ENCODE results near the gene KCNAB1. TPM values are rescaled to one million over a fixed set of nuclear protein-coding genes. Genes with fewer than 3 reads are reported as not detected.

KCNAB1 gene
- total and polyA plus RNA-seq, 2 donors (not counting 1 experiment from before 2014, with no cell fraction given) = 0.03 to 0.33 TPM

DNA sequence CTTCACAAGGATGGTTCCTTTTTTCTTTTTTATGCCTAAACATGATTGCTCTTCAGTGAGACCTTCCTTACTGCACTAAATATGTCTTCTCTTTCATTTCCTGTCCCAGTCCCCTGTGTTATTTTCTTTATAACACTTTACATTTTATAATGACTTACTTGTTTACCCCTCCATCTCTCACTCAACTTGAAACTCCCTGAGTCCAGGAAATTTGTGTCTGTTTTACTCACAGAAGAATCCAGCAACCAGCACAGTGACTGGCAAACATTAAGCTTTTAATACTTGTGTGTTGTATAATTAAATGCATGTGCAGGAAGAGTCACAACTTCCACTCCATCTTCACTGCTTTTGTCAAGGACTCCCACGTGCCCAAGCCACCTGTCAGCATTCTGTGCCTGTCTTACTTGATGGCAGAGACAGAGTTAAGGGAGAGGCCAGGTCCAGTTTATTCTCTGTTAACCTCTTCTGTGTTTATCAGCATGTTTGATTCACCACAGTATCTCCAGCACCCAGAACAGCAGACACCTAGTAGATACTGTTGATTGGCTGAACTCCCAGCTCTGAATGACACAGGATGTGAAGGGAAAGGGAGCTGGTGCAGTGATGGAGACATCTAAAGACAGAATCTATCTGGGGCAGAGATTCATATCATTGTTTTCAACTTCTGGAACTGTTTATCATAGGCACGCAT is 391.8 kb downstream of the KCNAB1 start:
- Histone ChIP-seq H3K4me2 (ENCODE audit: extremely low read depth, insufficient read depth, low read length) (no peak overlapping the region), H2AFZ (ENCODE audit: low read length) (no peak overlapping the region), H3K4me3 (replicated peaks in 1 of 4; ENCODE audit: control extremely low read depth in 1 of 4, insufficient read depth in 1 of 4, low read depth in 3 of 4, low read length in 4 of 4) (no peak overlapping the region), H3K4me1 (ENCODE audit: control insufficient read depth, extremely low read depth, insufficient read depth, low read length) (no peaks in the 10 kb centered on the region), H4K20me1 (ENCODE audit: control insufficient read depth, extremely low read depth, insufficient read depth, low read length) (no peaks in the 10 kb centered on the region), H3K79me2 (ENCODE audit: control insufficient read depth, insufficient read depth, low read length) (no peaks in the 10 kb centered on the region), H3K27me3 (ENCODE audit: control insufficient read depth, insufficient read depth, low read length) (no peaks in the 10 kb centered on the region), H3K27ac (ENCODE audit: insufficient read depth, low read length) (no peak overlapping the region), H3K9me3 (ENCODE audit: control insufficient read depth, insufficient read depth, low read depth, low read length) (no peaks in the 10 kb centered on the region), H3K36me3 (ENCODE audit: control insufficient read depth, insufficient read depth, low read length) (no peaks in the 10 kb centered on the region), H3K9ac (ENCODE audit: insufficient read depth, low read length) (no peak overlapping the region)
- DNase-seq (ENCODE audit: low read depth in 2 of 2) = no peak
- TF ChIP-seq, protein P1, sequence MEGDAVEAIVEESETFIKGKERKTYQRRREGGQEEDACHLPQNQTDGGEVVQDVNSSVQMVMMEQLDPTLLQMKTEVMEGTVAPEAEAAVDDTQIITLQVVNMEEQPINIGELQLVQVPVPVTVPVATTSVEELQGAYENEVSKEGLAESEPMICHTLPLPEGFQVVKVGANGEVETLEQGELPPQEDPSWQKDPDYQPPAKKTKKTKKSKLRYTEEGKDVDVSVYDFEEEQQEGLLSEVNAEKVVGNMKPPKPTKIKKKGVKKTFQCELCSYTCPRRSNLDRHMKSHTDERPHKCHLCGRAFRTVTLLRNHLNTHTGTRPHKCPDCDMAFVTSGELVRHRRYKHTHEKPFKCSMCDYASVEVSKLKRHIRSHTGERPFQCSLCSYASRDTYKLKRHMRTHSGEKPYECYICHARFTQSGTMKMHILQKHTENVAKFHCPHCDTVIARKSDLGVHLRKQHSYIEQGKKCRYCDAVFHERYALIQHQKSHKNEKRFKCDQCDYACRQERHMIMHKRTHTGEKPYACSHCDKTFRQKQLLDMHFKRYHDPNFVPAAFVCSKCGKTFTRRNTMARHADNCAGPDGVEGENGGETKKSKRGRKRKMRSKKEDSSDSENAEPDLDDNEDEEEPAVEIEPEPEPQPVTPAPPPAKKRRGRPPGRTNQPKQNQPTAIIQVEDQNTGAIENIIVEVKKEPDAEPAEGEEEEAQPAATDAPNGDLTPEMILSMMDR (conservative IDR thresholded peaks at IDR 0.05 in 1 of 2, IDR thresholded peaks at IDR 0.05 in 1 of 2; ENCODE audit: low read depth in 1 of 2, low read length in 2 of 2) = no peak
- TF ChIP-seq EZH2 (IDR thresholded peaks at IDR 0.05; ENCODE audit: low read length, missing control alignments) = no peak

DNA sequence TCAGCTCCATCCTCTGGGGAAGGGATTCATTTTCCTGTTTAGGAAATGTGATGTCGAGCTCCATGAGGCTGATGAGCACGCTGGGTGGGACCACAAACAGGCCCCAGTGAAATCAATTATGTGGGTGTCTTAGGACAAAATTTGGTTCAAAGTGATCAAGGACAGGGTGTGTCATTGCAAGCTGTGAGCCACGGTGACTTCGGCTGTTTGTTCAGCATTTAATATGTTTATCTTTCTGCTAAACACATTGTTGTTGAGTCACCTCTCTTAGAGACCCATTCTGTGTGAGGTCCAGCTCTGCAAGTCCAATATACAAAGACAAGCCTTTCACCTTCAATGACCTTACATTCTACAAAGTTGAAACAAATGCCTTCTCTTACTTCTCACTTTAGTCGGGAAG is 393.2 kb downstream of the KCNAB1 start:
- Histone ChIP-seq H2AFZ (ENCODE audit: low read length) (no peak overlapping the region), H3K79me2 (ENCODE audit: control insufficient read depth, insufficient read depth, low read length) (no peaks in the 10 kb centered on the region), H3K9me3 (ENCODE audit: control insufficient read depth, insufficient read depth, low read depth, low read length) (no peaks in the 10 kb centered on the region), H3K4me2 (ENCODE audit: extremely low read depth, insufficient read depth, low read length) (no peak overlapping the region), H3K36me3 (ENCODE audit: control insufficient read depth, insufficient read depth, low read length) (no peaks in the 10 kb centered on the region), H3K27me3 (ENCODE audit: control insufficient read depth, insufficient read depth, low read length) (no peaks in the 10 kb centered on the region), H3K9ac (ENCODE audit: insufficient read depth, low read length) (no peak overlapping the region), H3K27ac (ENCODE audit: insufficient read depth, low read length) (no peak overlapping the region), H4K20me1 (ENCODE audit: control insufficient read depth, extremely low read depth, insufficient read depth, low read length) (no peaks in the 10 kb centered on the region), H3K4me1 (ENCODE audit: control insufficient read depth, extremely low read depth, insufficient read depth, low read length) (no peaks in the 10 kb centered on the region), H3K4me3 (replicated peaks in 1 of 4; ENCODE audit: control extremely low read depth in 1 of 4, insufficient read depth in 1 of 4, low read depth in 3 of 4, low read length in 4 of 4) (no peak overlapping the region)
- TF ChIP-seq, protein P1 (conservative IDR thresholded peaks at IDR 0.05 in 1 of 2, IDR thresholded peaks at IDR 0.05 in 1 of 2; ENCODE audit: low read depth in 1 of 2, low read length in 2 of 2) = no peak
- no peak for TF ChIP-seq EZH2 (IDR thresholded peaks at IDR 0.05; ENCODE audit: low read length, missing control alignments)
- DNase-seq (ENCODE audit: low read depth in 2 of 2) = no peak

DNA sequence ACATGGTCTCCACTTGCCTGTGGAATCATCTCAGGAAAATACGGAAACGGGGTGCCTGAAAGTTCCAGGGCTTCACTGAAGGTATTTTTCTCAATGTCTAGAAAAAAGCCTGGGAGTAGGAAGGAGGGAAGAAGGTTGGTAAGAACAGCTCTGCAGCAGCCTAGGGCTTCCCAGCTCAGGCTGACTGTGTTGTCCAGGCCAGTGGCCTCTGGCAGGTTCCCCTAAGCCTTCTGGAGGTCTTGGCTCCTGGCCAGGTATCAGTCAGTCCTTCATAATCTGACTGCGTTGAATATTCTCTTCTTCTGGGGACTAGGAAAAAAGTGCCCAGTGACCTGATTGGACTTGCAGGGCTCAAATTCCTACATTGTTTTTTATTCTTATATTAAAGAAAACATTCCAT is 395.9 kb downstream of the KCNAB1 start:
- no peak overlapping the region for H3K9ac ChIP-seq (ENCODE audit: insufficient read depth, low read length)
- no peaks in the 10 kb centered on the region for H4K20me1 ChIP-seq (ENCODE audit: control insufficient read depth, extremely low read depth, insufficient read depth, low read length)
- no peaks in the 10 kb centered on the region for H3K9me3 ChIP-seq (ENCODE audit: control insufficient read depth, insufficient read depth, low read depth, low read length)
- H2AFZ ChIP-seq (ENCODE audit: low read length) = no peak overlapping the region
- TF ChIP-seq, protein P1 (conservative IDR thresholded peaks at IDR 0.05 in 1 of 2, IDR thresholded peaks at IDR 0.05 in 1 of 2; ENCODE audit: low read depth in 1 of 2, low read length in 2 of 2) = no peak
- no peak for TF ChIP-seq EZH2 (IDR thresholded peaks at IDR 0.05; ENCODE audit: low read length, missing control alignments)
- H3K27ac ChIP-seq (ENCODE audit: insufficient read depth, low read length) = no peak overlapping the region
- H3K4me2 ChIP-seq (ENCODE audit: extremely low read depth, insufficient read depth, low read length) = no peak overlapping the region
- no peaks in the 10 kb centered on the region for H3K79me2 ChIP-seq (ENCODE audit: control insufficient read depth, insufficient read depth, low read length)
- H3K36me3 ChIP-seq (ENCODE audit: control insufficient read depth, insufficient read depth, low read length) = no peaks in the 10 kb centered on the region
- H3K4me3 ChIP-seq (replicated peaks in 1 of 4; ENCODE audit: control extremely low read depth in 1 of 4, insufficient read depth in 1 of 4, low read depth in 3 of 4, low read length in 4 of 4) = no peak overlapping the region
- DNase-seq (ENCODE audit: low read depth in 2 of 2) = no peak
- no peaks in the 10 kb centered on the region for H3K4me1 ChIP-seq (ENCODE audit: control insufficient read depth, extremely low read depth, insufficient read depth, low read length)
- no peaks in the 10 kb centered on the region for H3K27me3 ChIP-seq (ENCODE audit: control insufficient read depth, insufficient read depth, low read length)

Data from fibroblast of lung (primary cell).